A549 (cell line): ENCODE measurements around the gene KRTAP10-10. TPM values are rescaled to one million over a fixed set of nuclear protein-coding genes. Genes with fewer than 3 reads are reported as not detected.

Source experiments
- ATAC-seq, 2 experiments: fragments of 200-7000 bp in 1 of 2; fragments of >200 bp in 1 of 2; cut with Nextera tagmentation in 1 of 2; cut with Tn5 transposase in 1 of 2; 3 replicates each; pipeline versions ENCODE4 v1.8.0 to v1.9.1; 2018 to 2020; ENCODE audit warnings: mild to moderate bottlenecking in 1 of 2, moderate library complexity in 1 of 2
- CTCF ChIA-PET: fragments of 300-600 bp; sonication (Branson Sonifier 250); formaldehyde crosslinking; extraction: SDS; loops from one replicate; lab custom pipeline; 2021; ENCODE audit warnings: antibody characterized with exemption, inconsistent platforms; lab: Yijun Ruan, JAX
- POLR2A ChIA-PET: fragments of 350-600 bp; formaldehyde crosslinking; extraction: SDS; loops from one replicate; lab custom pipeline; 2021; ENCODE audit warnings: antibody characterized with exemption, inconsistent platforms; lab: Yijun Ruan, JAX
- DNase-seq, 2 experiments: peaks; one replicate each; pipeline versions ENCODE4 v3.0.0 to v3.0.0-alpha.2; 2011 to 2016; ENCODE audit warnings: low read depth in 1 of 2, low spot score in 1 of 2
- FAIRE-seq: peaks from 2 replicates; lab custom pipeline; 2011; peaks lifted over from hg19 to GRCh38; lab: Jason Lieb, UNC
- H3K27ac ChIP-seq, 2 experiments: fragments of >200 bp; sonication (Bioruptor Twin); formaldehyde crosslinking; 3 replicates each; pipeline ENCODE4 v1.5.1; 2016 to 2017
- H3K4me1 ChIP-seq: fragments of >200 bp; sonication (Bioruptor Twin); formaldehyde crosslinking; 3 replicates; pipeline ENCODE4 v1.6.1; 2016
- H3K4me2 ChIP-seq: fragments of >200 bp; sonication (Bioruptor Twin); formaldehyde crosslinking; 3 replicates; pipeline ENCODE4 v1.6.1; 2016
- H3K4me3 ChIP-seq: fragments of >200 bp; sonication (Bioruptor Twin); formaldehyde crosslinking; 3 replicates; pipeline ENCODE4 v1.5.1; 2016
- H3K9me3 ChIP-seq: fragments of >200 bp; sonication (Bioruptor Twin); formaldehyde crosslinking; 3 replicates; pipeline ENCODE4 v1.6.1; 2016
- BHLHE40 ChIP-seq: IDR thresholded peaks from 2 replicates; pipeline ENCODE4 v1.6.1; 2012; ENCODE audit warnings: low read depth, low read length, inconsistent platforms
- CBX2 ChIP-seq: fragments of 200-600 bp; sonication (generic); IDR thresholded peaks from 2 replicates; pipeline ENCODE4 v1.6.1; 2016; ENCODE audit warnings: low read depth, mild to moderate bottlenecking, borderline replicate concordance
- CEBPB ChIP-seq, 2 experiments: fragments of >200 bp in 1 of 2; sonication (Bioruptor Twin) in 1 of 2; formaldehyde crosslinking in 1 of 2; IDR thresholded peaks; 2 replicates each; pipeline ENCODE4 v1.6.1; 2012 to 2016
- CHD2 ChIP-seq: fragments of 150-350 bp; IDR thresholded peaks from 2 replicates; pipeline ENCODE4 v1.6.1; 2014; ENCODE audit warnings: low read length; ENCODE audit not compliant: partially characterized antibody
- ESRRA ChIP-seq: fragments of 150-350 bp; IDR thresholded peaks from 2 replicates; pipeline ENCODE4 v1.6.1; 2014; ENCODE audit warnings: mild to moderate bottlenecking, low read length, borderline replicate concordance
- FOSB ChIP-seq: fragments of 250-450 bp; sonication (Bioruptor Pico); IDR thresholded peaks from 2 replicates; pipeline ENCODE4 v1.5.0; 2020; ENCODE audit warnings: mild to moderate bottlenecking, moderate library complexity
- FOXS1 ChIP-seq: fragments of 250-450 bp; sonication (Bioruptor Pico); IDR thresholded peaks from 2 replicates; pipeline ENCODE4 v1.5.0; 2020; ENCODE audit warnings: mild to moderate bottlenecking, moderate library complexity
- GATA3 ChIP-seq: IDR thresholded peaks from 2 replicates; pipeline ENCODE4 v1.6.1; 2012; ENCODE audit warnings: borderline replicate concordance
- POLR2A ChIP-seq: IDR thresholded peaks from 2 replicates; pipeline ENCODE4 v1.6.1; 2012; ENCODE audit warnings: mild to moderate bottlenecking, low read length
- RNF2 ChIP-seq: fragments of 200-600 bp; sonication (generic); IDR thresholded peaks from 2 replicates; pipeline ENCODE4 v1.6.1; 2016; ENCODE audit warnings: low read depth, mild to moderate bottlenecking, antibody characterized with exemption, moderate library complexity, borderline replicate concordance
- TP53 ChIP-seq: fragments of 250-450 bp; sonication (Bioruptor Pico); IDR thresholded peaks from 2 replicates; pipeline ENCODE4 v1.5.0; 2021; ENCODE audit warnings: mild to moderate bottlenecking, moderate library complexity
- ZFP36 ChIP-seq: fragments of 450-650 bp; IDR thresholded peaks from 2 replicates; pipeline ENCODE4 v1.6.1; 2014; ENCODE audit warnings: borderline replicate concordance; ENCODE audit not compliant: partially characterized antibody
- ZSCAN20 ChIP-seq: fragments of 250-450 bp; sonication (Bioruptor Pico); IDR thresholded peaks from 2 replicates; pipeline ENCODE4 v1.8.0; 2022; ENCODE audit warnings: mild to moderate bottlenecking, moderate library complexity
- WGBS: methylation state at CpG from one replicate; pipeline ENCODE4 v1.1.6; 2017; ENCODE audit errors: missing lambda C conversion rate; 5-methylcytosine and 5-hydroxymethylcytosine counted together
- polyA plus RNA-seq, 4 experiments: library from polyadenylated mRNA; depleted of rRNA in 3 of 4; stranded (reverse); fragments of >200 nt; fragmentation: RNase III in 1 of 4; extraction: RNeasy Plus Mini Kit Qiagen cat#74134 plus additional on column Dnase treatment in 1 of 4; gene quantifications; 2 replicates in 3 of 4; 3 replicates in 1 of 4; pipeline ENCODE4 v1.2.3, GENCODE V29; 2011 to 2017
- TF ChIP-seq, protein P1 (sequence below): fragments of >200 bp; sonication (Bioruptor Twin); formaldehyde crosslinking; IDR thresholded peaks from 3 replicates; pipeline ENCODE4 v1.6.1; 2016
- TF ChIP-seq, protein P2 (sequence below): IDR thresholded peaks from 2 replicates; pipeline ENCODE4 v1.6.1; 2012
- TF ChIP-seq, protein P3 (sequence below): fragments of >200 bp; sonication (Bioruptor Twin); formaldehyde crosslinking; IDR thresholded peaks from 2 replicates; pipeline ENCODE4 v1.6.1; 2016
- TF ChIP-seq, protein P4 (sequence below): fragments of 200-600 bp; sonication (generic); IDR thresholded peaks from 2 replicates; pipeline ENCODE4 v1.6.1; 2016; ENCODE audit warnings: antibody characterized with exemption, mild to moderate bottlenecking, moderate library complexity

KRTAP10-10 gene
- polyA plus RNA-seq, 2 of the 4 experiments (the other 2 are of a cell fraction): not detected

DNA sequence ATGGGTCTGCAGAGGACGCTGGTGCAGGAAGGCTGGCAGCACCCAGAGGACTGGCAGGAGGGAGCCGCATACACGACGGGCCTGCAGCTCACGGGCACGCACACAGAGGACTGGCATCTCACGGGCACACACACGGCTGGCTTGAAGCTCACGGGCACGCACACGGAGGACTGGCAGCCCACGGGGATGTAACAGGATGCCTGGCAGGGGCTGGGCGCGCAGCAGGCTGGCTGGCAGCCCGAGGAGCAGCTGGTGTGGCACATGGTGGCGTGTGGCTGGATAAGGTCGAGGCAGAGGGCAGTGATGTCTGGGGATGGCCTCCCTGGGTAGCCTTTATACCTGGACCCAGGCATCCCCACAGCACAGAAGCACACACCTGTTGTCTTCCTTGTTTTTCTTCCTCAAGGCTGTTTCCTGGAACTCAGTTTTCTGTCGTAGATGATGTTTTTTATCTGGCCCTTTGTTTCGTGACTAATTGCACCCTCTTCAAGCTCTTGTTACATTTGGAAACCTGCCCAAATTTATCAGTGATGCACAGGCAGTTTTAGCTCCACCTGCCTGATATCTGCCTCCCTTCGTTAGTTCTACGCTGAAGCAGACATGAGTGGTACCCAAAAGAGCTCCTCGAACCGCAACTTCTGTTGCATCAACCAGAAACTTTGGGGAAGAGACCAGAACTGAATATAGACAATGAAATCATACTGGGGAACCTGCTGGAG is 44.9 kb downstream of the KRTAP10-10 start, which contains the start of gene KRTAP12-1:
KRTAP12-1 (minus strand) TSS at position 303 of the 719 bp plus-strand sequence; CDS start at position 263, 40 bp downstream.
- CTCF ChIA-PET: interaction anchor here (1.5 kb wide), 1 partner anchor 60 kb away, joined by 3 read pairs; no protein-coding TSS in a partner anchor
- TF ChIP-seq CBX2: no peak
- no peak for TF ChIP-seq FOSB (CRISPR knock-in tag)
- no peak for TF ChIP-seq GATA3
- no peak for TF ChIP-seq CHD2
- TF ChIP-seq, protein P1, sequence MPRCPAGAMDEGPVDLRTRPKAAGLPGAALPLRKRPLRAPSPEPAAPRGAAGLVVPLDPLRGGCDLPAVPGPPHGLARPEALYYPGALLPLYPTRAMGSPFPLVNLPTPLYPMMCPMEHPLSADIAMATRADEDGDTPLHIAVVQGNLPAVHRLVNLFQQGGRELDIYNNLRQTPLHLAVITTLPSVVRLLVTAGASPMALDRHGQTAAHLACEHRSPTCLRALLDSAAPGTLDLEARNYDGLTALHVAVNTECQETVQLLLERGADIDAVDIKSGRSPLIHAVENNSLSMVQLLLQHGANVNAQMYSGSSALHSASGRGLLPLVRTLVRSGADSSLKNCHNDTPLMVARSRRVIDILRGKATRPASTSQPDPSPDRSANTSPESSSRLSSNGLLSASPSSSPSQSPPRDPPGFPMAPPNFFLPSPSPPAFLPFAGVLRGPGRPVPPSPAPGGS: no peak
- TF ChIP-seq, protein P2, sequence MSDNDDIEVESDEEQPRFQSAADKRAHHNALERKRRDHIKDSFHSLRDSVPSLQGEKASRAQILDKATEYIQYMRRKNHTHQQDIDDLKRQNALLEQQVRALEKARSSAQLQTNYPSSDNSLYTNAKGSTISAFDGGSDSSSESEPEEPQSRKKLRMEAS: no peak
- H3K4me1 ChIP-seq: no peaks in the 10 kb centered on the region
- DNase-seq: no peak
- no peak within 1 kb of the TSS for H3K4me2 ChIP-seq
- ATAC-seq: no peak
- POLR2A ChIA-PET: no interaction called here
- FAIRE-seq: no peak
- H3K9me3 ChIP-seq: no peaks in the 10 kb centered on the region
- H3K4me3 ChIP-seq: no peak within 1 kb of the TSS
- H3K27ac ChIP-seq: no peak within 1 kb of the TSS
- WGBS: 39% methylated on average over 8 of the region's 23 CpGs

DNA sequence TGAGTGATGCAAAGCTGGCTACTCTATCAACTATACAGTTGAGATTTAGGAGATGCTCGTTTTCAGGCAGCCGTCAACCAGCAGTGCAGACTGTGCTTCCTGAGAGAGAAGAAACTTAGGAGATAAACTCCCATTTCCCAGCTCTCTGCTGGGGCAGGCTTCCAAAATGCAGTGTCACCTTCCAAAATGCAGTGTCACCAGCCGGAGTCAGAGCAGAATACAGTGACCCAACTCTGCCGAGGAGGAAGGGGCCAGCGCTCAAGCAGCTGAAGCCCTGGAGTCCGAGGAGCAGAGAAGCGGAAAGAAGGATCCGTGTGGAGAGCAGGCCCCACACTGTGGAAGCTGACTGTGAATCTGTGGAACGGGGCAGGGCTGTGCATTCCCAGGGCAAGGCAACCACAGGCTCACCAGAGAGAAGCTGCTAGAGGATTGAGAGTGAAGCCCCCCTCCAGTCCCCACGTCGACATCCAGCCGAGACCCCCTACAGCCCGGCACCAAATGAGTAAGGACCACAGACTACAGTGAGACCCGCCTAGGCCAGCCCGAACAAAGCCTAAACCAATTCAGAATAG is 45.5 kb downstream of the KRTAP10-10 start:
- no peak overlapping the region for H3K27ac ChIP-seq
- 45% methylated on average over 12 of the region's 15 CpGs for WGBS
- ATAC-seq (no peak), FAIRE-seq (no peak)
- H3K4me2 ChIP-seq: no peak overlapping the region
- H3K9me3 ChIP-seq: no peaks in the 10 kb centered on the region
- POLR2A ChIA-PET: no interaction called here
- no peak overlapping the region for H3K4me3 ChIP-seq
- H3K4me1 ChIP-seq: no peaks in the 10 kb centered on the region
- TF ChIP-seq, protein P3, sequence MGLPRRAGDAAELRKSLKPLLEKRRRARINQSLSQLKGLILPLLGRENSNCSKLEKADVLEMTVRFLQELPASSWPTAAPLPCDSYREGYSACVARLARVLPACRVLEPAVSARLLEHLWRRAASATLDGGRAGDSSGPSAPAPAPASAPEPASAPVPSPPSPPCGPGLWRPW: no peak
- TF ChIP-seq CEBPB (IDR thresholded peaks at IDR 0.05): no peak
- TF ChIP-seq, all 56 proteins: peak for 0
- CTCF ChIA-PET: interaction anchor here (1.5 kb wide), 1 partner anchor 59 kb away, joined by 3 read pairs; no protein-coding TSS in a partner anchor
- DNase-seq: no peak

DNA sequence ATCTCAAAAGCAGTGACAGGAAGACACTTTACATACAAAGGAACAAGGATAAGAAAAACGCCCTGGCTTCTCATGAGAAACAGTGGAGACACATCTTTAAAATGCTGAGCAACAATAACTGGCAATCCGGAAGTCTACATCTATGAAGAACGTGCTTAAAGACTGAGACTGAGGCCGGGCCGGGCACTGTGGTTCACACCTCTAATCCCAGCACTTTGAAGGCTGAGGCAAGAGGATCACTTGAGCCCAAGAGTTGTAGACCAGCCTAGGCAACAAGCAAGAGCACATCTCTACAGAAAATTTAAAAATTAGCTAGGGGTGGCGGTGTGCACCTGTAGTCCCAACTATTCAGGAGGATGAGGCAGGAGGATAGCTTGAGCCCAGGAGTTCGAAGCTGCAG is 46.9 kb downstream of the KRTAP10-10 start:
- WGBS: 29% methylated on average over 7 of the region's 7 CpGs
- FAIRE-seq: no peak
- CTCF ChIA-PET: interaction anchor here (0.8 kb wide), 1 partner anchor 10 kb away, joined by 3 read pairs; no protein-coding TSS in a partner anchor

More for the DNA sequence above, 46.9 kb downstream of the KRTAP10-10 start:
- ATAC-seq (no peak), DNase-seq (no peak)
- POLR2A ChIA-PET: no interaction called here
- H3K4me2 ChIP-seq: no peak overlapping the region
- H3K4me3 ChIP-seq: no peak overlapping the region
- no peak for TF ChIP-seq POLR2A
- TF ChIP-seq, protein P4, sequence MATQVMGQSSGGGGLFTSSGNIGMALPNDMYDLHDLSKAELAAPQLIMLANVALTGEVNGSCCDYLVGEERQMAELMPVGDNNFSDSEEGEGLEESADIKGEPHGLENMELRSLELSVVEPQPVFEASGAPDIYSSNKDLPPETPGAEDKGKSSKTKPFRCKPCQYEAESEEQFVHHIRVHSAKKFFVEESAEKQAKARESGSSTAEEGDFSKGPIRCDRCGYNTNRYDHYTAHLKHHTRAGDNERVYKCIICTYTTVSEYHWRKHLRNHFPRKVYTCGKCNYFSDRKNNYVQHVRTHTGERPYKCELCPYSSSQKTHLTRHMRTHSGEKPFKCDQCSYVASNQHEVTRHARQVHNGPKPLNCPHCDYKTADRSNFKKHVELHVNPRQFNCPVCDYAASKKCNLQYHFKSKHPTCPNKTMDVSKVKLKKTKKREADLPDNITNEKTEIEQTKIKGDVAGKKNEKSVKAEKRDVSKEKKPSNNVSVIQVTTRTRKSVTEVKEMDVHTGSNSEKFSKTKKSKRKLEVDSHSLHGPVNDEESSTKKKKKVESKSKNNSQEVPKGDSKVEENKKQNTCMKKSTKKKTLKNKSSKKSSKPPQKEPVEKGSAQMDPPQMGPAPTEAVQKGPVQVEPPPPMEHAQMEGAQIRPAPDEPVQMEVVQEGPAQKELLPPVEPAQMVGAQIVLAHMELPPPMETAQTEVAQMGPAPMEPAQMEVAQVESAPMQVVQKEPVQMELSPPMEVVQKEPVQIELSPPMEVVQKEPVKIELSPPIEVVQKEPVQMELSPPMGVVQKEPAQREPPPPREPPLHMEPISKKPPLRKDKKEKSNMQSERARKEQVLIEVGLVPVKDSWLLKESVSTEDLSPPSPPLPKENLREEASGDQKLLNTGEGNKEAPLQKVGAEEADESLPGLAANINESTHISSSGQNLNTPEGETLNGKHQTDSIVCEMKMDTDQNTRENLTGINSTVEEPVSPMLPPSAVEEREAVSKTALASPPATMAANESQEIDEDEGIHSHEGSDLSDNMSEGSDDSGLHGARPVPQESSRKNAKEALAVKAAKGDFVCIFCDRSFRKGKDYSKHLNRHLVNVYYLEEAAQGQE: no peak
- TF ChIP-seq ESRRA: no peak
- no peak for TF ChIP-seq BHLHE40
- no peak for TF ChIP-seq FOSB (CRISPR knock-in tag)
- TF ChIP-seq, protein P1: no peak
- no peak for TF ChIP-seq TP53 (CRISPR knock-in tag)
- no peak for TF ChIP-seq CHD2
- TF ChIP-seq ZFP36: no peak
- no peak for TF ChIP-seq FOXS1
- TF ChIP-seq ZSCAN20: no peak
- TF ChIP-seq, protein P2: no peak
- TF ChIP-seq RNF2: no peak
- TF ChIP-seq, all 56 proteins: peak for 0
- Histone ChIP-seq H3K4me1 (no peaks in the 10 kb centered on the region), H3K9me3 (no peaks in the 10 kb centered on the region), H3K27ac (no peak overlapping the region)
